NCI-H748 (cell line): Measurements from ENCODE around the gene DCAF11.
A peak's percentile ranks its signal among the peaks of the same experiment; 100 is the strongest.

ENCODE experiments used
- DNase-seq: peaks from one replicate; lab custom pipeline; 2025; ENCODE audit not compliant: unreplicated experiment; lab: John Stamatoyannopoulos, UW

Gene DCAF11

DNA sequence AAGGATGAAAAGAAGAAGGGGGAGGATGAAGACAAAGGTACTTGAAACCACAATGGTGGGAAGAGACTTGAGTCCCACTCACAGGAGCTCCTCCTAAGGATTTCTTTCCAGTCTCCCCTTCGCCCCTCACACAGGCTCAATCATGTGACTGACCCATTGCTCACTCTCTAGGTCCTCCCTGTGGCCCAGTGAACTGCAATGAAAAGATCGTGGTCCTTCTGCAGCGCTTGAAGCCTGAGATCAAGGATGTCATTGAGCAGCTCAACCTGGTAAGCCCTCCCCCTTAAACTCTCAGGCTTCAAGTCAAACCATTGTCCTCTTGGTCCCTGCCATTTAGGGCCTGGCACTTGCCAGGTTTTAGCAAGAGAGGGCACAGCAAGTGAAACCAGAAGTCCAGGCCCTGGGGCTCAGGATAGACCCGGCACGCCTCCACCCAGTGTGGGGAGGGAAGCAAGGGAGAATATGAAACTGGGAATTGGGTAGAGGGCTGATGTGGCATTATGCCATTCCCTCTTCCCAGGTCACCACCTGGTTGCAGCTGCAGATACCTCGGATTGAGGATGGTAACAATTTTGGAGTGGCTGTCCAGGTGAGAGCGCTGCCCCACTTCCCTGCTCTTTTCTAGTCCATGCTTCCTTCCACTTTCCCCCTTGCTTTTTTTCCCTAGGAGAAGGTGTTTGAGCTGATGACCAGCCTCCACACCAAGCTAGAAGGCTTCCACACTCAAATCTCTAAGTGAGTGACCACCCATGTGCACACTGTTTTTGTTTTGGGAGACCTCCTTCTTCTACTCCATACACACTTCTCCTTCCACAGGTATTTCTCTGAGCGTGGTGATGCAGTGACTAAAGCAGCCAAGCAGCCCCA, 23.2 kb downstream of the DCAF11 start:
- no peak for DNase-seq

DNA sequence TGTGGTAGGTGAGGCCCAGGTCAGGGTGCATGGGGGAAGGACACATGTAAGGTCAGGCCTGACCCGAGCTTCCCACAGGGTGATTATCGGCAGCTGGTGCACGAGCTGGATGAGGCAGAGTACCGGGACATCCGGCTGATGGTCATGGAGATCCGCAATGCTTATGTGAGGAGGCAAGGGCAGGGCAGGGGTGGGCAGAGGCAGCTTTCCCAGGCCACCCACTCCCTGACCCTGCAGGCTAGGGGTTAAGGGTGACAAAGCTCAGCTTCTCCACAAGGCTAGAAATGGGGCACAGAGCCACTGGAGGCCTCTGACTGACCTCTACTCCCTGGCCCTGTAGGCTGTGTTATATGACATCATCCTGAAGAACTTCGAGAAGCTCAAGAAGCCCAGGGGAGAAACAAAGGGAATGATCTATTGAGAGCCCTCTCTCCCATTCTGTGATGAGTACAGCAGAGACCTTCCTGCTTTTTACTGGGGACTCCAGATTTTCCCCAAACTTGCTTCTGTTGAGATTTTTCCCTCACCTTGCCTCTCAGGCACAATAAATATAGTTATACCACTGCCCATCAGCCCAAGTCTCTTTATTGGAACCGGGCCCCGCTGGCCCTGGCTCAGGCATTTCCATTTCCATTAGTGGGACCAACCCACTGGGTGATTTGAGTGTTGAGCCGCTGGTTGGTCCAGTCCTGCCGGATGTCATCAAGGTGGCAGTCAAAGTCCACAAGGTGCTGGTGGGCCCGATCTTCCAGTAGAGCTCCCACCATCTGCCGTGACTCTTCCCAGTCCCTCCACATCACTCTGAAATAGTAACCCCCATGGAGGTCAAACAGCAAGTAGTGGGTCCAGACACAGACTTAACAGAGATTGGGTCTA, 24.1 kb downstream of the DCAF11 start:
- no peak for DNase-seq

DNA sequence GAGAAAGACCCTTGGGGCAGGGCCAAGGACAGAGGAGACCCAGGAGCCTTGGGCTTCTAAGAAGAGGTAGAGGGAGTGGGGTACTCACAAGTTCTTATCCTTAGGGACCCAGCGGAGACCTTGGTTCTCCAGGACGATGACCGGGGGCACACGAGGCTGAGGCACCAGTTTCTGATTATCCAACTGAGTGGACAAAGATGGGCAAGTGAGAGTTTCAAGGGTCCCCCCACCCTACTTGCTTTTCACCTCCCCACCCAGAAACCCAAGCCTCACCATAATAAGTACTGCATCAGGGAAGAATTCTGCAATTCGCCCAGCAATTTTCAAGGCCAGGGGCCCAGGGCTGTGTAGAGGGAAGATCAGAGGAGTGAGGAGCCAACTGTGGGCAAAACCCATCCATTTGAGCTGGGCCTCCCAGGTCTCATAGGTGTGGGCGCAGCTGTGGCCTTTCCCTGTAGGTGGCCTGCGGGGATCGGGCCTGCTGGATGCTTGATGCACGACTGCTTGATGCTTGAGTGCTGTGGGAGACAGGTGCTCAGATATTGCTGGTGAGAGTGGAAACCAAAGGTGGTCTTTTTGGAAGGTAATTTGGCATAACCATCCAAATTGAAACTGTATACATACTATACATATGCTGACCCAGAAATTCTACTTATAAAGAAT, 24.8 kb downstream of the DCAF11 start:
- DNase-seq, result no peak

DNA sequence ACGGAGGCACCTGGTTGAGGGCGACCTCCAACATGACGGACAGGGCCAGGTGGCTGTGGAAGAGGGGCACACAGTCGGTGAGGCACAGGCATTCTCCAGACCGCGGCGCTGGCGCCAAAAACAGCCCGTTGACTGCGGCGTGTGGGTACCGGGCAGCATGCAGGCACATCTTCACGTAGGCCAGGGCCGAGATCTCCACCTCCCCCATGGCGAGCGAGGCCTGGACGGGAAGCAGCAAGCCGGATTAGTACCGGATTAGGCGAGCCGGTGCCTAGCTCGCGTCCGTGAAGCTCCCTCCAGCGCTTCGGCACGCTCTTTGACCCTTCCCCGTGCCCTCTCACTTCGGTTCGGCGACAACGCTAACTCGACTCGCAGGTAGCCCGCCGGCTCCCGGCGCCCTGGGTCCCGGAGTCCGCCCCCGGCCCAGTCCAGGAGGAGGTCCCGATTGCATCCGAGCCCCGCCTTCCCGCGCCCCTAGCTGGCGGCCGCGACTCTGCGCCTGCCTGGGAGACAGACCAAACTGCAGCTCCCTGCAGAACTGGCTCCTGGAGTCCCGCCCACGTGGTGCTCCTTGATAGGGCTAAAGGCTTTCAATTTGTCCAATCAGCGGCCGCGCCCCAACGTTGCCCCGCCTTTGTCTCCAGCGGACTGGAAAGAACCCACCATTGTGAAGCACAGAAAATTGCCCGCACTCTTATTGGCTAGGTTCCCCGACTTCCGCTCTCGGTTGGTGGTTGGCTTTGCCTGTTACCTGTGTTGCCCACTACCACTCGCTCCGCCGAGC, 26.7 kb downstream of the DCAF11 start, which contains the start of gene EMC9:
TSS of gene EMC9 (minus strand) at position 495 of the 784 bp plus-strand sequence. CDS start at position 208, 287 bp downstream.
- peak; percentile 100 for DNase-seq

DNA sequence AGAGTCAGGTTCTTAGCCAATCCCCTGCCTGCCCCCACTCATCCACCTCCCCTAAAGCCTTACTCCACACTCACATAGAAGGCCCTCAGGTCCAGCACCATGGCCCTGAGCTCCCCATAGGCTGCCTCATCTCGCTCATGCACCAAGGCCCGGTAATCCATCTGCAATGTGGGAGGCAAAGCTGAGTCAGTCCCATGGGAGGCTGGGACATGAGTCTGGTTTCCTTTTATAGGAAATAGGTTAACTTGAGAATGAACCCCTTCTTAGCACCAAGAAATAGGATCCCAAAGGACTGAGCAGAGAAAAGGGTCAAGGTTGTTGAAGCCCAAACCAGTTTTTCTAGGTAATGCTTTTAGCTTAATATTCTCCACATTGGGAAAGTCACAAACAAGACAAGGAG, 28.9 kb downstream of the DCAF11 start:
- DNase-seq, result no peak

DNA sequence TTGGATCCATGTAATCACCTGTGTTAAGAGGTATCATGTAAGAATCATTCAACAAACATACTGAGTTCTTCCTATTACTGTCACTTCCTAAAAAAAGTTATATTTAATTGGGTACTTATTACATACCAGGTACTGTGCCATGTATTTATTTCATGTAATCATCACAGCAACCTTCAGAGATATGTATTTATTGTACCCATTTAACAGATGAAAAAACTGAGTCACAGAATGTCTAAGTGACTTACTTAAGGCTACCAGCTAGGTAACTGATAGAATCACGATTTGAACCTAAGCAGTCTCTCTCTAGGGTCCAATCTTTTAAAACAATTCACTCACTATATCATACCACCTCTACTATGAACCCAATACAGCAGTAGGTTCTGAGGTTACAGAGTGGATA, 29.9 kb downstream of the DCAF11 start:
- no peak for DNase-seq

DNA sequence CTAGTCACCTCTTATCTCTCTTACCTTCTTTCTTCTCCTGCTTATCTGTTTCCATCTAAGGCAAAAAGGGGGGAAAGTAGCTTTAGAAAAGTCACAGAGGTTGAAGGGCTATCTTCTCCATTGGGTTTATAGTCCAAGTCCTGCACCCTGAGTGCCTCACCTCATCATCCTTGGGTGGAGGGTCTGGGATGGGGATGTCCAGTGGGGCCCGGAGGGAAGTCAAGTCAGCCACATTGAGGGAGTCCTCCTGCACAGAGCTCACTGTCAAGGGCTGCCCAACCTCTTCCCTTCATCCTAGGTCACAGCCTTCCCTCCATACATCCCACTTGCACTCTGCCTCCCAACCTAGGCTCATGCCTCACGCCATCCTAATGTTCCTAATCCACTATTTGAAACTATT, 30.6 kb downstream of the DCAF11 start:
- no peak for DNase-seq

DNA sequence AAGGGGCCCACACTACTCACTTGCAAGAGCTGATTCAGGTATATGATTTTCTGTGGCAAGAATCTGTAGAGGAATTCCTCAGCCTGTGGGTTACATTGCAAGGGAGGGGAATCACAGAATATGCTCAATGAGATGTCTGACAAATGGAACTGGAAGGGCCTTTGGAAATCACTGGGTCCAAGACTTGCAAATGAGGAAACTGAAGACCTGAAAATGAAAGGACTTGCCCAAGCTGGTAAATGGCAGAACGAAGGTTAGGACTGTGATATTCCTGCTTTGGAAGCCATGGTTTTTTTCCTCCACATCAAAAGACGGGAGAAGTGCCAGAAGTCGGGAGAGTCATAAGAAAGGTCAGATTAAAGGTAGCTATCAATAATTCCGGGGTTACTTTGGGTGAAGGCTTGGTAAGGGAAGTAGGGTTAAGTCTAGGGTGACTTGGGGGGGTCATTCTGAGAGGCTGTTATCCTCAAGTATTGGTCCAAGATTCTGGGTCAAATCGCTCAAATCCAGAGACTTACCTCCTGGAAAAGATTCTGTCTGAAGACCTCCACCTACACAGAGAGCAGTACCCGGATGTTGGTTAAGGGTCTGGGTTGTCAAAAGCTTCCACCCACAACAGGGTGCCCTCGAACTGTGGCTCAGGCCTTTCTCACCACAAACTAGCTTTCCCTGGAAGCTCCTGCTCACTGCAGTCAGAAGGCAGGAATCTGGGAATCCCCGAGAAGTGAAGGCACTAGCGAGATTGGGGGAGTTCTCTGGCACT, 31.3 kb downstream of the DCAF11 start:
- peak; percentile 63 for DNase-seq

DNA sequence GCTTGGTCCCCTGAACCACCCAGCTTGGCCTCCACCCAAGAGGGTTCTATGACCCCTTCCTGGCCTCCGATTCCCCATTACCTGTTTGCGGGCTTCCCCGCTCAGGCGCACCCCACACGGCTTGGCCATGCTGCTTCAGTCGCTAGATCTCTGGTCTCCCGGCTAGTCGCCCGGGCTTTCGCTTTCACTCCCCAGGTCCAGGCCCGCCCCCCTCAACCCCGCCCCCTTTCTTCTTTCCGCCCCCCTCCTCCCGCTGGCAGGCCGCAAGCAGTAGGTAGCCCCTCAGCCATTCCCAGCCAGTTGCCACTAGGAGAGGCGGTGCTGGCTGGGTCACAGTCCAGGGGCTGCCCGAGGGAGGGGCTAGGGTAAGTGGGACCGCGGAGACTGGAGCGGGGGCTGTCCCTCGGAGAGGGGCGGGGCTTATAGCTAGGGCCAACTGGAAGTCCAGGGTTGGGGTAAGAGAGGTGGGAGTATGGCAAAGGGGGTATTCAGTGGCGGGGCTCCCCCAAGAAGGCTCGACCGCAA, 31.9 kb downstream of the DCAF11 start, which contains the start of gene PSME2:
TSS of gene PSME2 (minus strand) at position 158 of the 525 bp plus-strand sequence. CDS start at position 129, 29 bp downstream.
- peak; percentile 98 for DNase-seq

DNA sequence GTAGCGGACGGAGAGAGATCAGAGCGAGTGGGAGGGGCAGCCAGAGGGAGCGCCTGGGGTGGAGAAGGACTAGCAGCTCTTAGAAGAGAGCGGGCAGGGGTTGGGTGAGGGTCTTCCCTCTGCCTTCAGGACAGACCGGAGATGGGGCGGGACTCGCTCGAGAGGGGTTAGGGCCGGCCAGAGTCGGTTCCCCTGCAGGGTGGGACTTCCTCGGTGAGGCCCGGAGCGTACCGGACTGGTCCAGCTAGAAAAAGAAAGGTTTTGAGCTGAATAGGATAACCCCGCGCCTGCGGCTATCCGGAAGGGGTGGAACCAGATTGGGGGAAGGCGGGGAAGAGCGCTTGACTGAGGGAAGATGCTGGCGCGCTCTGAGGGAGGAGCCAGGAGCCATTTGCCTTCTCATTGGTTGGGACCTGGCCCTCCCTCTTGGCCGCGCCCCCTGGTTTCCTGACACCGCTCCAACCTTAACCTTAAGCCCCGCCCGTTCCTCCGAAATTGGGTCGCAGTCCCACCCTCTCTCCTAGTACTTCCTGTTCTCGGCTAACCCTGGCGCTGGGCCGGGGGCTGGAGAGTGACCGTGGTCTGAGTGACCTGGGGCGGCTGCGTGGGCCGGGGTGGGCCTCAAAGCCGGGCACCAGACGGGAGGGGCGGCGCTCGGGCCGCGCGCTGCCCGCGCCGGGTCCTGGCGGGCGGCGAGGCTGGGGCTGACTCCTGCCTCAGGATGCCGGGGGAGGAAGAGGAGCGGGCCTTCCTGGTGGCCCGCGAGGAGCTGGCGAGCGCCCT, 32.6 kb downstream of the DCAF11 start, which contains the start of gene RNF31:
TSS of gene RNF31 (plus strand) at position 521 of the 783 bp plus-strand sequence. CDS start at position 722, 201 bp downstream.
- peak; percentile 98 for DNase-seq

DNA sequence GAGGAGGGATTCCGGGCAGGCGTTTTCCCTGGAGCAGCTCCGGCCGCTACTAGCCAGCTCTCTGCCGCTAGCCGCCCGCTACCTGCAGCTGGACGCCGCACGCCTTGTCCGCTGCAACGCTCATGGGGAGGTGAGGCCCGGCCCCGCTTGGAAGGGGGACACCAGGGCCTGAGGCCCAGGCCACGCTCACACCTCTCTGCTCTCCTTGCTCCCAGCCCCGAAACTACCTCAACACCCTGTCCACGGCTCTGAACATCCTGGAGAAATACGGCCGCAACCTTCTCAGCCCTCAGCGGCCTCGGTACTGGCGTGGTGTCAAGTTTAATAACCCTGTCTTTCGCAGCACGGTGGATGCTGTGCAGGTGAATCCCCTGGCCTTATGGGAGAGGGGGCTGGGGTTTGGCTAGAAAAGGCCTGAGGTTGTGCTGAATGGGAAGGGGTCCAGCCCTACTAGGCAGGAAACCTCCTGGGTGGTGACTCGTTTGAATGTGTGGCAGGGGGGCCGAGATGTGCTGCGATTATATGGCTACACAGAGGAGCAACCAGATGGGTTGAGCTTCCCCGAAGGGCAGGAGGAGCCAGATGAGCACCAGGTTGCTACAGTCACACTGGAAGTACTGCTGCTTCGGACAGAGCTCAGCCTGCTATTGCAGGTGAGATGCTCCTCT, 33.3 kb downstream of the DCAF11 start:
- no peak for DNase-seq

DNA sequence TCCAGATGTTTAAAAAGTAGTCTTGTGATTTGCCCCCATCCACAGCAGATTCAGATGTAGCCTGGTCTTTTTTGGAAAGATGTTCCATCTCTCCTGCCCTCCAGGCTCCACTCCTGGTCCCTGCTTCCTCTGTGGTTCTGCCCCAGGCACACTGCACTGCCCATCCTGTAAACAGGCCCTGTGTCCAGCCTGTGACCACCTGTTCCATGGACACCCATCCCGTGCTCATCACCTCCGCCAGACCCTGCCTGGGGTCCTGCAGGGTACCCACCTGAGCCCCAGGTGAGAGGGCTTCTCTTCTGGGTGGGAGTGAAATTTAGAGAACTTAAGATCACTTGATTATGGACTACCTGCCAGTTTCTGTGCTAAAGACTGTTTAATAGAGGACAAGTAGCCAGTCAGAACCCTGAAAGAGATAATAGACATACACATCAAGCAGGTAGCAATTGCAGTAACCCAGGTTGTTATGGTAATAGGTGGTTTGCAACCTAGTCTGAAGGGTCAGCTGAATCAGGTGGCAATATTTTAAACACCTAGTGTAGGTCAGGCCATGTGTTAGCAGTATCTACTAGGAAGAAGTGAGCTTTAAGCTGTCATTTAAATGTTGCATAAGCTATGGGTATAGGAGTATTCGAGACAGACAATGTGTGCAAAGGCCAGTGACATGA, 34.9 kb downstream of the DCAF11 start:
- DNase-seq, result no peak

DNA sequence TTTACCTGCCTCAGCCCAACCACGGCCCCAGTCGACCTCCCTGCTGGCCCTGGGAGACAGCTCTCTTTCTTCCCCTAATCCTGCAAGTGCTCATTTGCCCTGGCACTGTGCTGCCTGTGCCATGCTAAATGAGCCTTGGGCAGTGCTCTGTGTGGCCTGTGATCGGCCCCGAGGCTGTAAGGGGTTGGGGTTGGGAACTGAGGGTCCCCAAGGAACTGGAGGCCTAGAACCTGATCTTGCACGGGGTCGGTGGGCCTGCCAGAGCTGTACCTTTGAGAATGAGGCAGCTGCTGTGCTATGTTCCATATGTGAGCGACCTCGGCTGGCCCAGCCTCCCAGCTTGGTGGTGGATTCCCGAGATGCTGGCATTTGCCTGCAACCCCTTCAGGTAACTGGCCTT, 35.5 kb downstream of the DCAF11 start:
- no peak for DNase-seq

DNA sequence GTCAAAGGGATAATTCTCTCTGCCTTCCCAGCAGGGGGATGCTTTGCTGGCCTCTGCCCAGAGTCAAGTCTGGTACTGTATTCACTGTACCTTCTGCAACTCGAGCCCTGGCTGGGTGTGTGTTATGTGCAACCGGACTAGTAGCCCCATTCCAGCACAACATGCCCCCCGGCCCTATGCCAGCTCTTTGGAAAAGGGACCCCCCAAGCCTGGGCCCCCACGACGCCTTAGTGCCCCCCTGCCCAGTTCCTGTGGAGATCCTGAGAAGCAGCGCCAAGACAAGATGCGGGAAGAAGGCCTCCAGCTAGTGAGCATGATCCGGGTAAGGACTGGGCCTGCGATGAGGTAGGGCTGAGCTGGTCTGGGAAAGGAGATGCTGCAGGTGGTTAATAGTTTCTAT, 36.0 kb downstream of the DCAF11 start:
- no peak for DNase-seq

DNA sequence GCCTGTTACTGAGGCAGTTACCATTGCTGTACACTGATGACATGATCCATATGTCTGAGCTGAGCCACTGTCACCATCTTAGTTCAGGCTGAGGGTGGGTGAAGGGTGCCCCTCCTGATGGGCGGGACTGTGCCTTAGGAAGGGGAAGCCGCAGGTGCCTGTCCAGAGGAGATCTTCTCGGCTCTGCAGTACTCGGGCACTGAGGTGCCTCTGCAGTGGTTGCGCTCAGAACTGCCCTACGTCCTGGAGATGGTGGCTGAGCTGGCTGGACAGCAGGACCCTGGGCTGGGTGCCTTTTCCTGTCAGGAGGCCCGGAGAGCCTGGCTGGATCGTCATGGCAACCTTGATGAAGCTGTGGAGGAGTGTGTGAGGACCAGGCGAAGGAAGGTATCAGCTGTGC, 36.4 kb downstream of the DCAF11 start:
- DNase-seq, result no peak

DNA sequence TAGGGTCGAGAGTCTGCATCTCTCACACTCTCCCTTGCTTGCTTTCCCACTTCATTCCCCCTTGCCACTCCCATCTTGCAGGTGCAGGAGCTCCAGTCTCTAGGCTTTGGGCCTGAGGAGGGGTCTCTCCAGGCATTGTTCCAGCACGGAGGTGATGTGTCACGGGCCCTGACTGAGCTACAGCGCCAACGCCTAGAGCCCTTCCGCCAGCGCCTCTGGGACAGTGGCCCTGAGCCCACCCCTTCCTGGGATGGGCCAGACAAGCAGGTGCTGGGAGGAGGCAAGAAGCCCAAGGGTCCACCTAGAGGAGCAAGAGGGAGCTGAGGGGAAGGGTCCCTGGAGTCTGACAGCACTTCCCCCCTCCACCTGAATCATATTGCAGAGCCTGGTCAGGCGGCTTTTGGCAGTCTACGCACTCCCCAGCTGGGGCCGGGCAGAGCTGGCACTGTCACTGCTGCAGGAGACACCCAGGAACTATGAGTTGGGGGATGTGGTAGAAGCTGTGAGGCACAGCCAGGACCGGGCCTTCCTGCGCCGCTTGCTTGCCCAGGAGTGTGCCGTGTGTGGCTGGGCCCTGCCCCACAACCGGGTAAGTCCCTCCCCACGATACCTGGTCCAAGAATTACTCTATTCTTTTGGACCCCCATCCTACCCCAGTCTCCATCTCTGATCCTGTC, 37.0 kb downstream of the DCAF11 start:
- DNase-seq, result no peak

DNA sequence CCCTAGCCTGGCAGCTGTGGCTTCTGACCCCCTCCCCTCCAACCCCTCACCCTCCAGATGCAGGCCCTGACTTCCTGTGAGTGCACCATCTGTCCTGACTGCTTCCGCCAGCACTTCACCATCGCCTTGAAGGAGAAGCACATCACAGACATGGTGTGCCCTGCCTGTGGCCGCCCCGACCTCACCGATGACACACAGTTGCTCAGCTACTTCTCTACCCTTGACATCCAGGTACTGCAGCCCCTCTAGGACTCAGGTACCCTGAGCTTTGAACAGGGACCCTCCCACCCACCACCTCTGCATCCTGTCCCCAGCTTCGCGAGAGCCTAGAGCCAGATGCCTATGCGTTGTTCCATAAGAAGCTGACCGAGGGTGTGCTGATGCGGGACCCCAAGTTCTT, 40.5 kb downstream of the DCAF11 start:
- DNase-seq, result no peak
